ENCODE results near the gene PLAGL2.

- no peak for TF ChIP-seq ARNT (IDR thresholded peaks at IDR 0.05)
- no peak for TF ChIP-seq JUN (IDR thresholded peaks at IDR 0.05; ENCODE audit: borderline replicate concordance, low read depth, low read length)
- TF ChIP-seq JUN (CRISPR knock-in tag; IDR thresholded peaks at IDR 0.05; ENCODE audit: borderline replicate concordance), result no peak
- no peak for TF ChIP-seq ZNF707 (CRISPR knock-in tag; conservative IDR thresholded peaks at IDR 0.05)
- no peak for TF ChIP-seq RFX5 (IDR thresholded peaks at IDR 0.05; ENCODE audit: low read depth, low read length)
- TF ChIP-seq POLR2G (IDR thresholded peaks at IDR 0.05; ENCODE audit: low read depth, low read length), result no peak
- no peak for TF ChIP-seq MTA1 (IDR thresholded peaks at IDR 0.05; ENCODE audit: borderline replicate concordance)
- no peak for TF ChIP-seq CTCF (IDR thresholded peaks at IDR 0.05 in 2 of 3, conservative IDR thresholded peaks at IDR 0.05 in 1 of 3; ENCODE audit: insufficient read depth in 2 of 3, low read depth in 1 of 3, low read length in 3 of 3)
- TF ChIP-seq ZNF143 (CRISPR knock-in tag; IDR thresholded peaks at IDR 0.05), result no peak
- no peak for TF ChIP-seq ZNF507 (tag; conservative IDR thresholded peaks at IDR 0.05)
- TF ChIP-seq CAMTA2 (CRISPR knock-in tag; conservative IDR thresholded peaks at IDR 0.05), result no peak
- no peak for TF ChIP-seq RBBP5 (IDR thresholded peaks at IDR 0.05; ENCODE audit: borderline replicate concordance, insufficient read depth, low read length, poor library complexity, severe bottlenecking)
- no peak for TF ChIP-seq MAFG (tag; conservative IDR thresholded peaks at IDR 0.05)
- no peak for TF ChIP-seq CBX5 (IDR thresholded peaks at IDR 0.05; ENCODE audit: borderline replicate concordance, low read depth)
Measured at GRCh38 chr20:32158943-32159660, 48.4 kb downstream of the PLAGL2 start.
